Fibroblast of lung (primary cell): Measurements from ENCODE around the gene TMEM203.

Experiments
- CTCF ChIP-seq, 2 donors: IDR thresholded peaks in 1 of 2; conservative IDR thresholded peaks in 1 of 2; 1 replicate in 1 of 2; 2 replicates in 1 of 2; pipeline ENCODE4 v1.5.1; 2011 to 2012; ENCODE audit warnings: low read length in 2 of 2, control low read depth in 1 of 2, inconsistent platforms in 1 of 2, low read depth in 1 of 2, mild to moderate bottlenecking in 1 of 2
- EZH2 ChIP-seq: IDR thresholded peaks from 2 replicates; pipeline ENCODE4 v1.5.1; 2012; ENCODE audit warnings: low read length, control low read depth, mild to moderate bottlenecking; ENCODE audit errors: missing control alignments

GRCh38 chr9:137192859-137193258 is 12.6 kb downstream of the TMEM203 start:
- TF ChIP-seq CTCF (conservative IDR thresholded peaks at IDR 0.05 in 1 of 2, IDR thresholded peaks at IDR 0.05 in 1 of 2; ENCODE audit: low read depth in 1 of 2, low read length in 2 of 2) (no peak), EZH2 (no peak)
